C4-2B (cell line): ENCODE data around the gene IL2RG.

Experiments used
- H3K27ac ChIP-seq: fragments of 450-650 bp; 2 replicates; pipeline ENCODE4 v1.5.1; 2017
- ZFX ChIP-seq: fragments of 450-650 bp; IDR thresholded peaks from 2 replicates; pipeline ENCODE4 v1.6.1; 2017
- TF ChIP-seq, protein P1 (sequence below): fragments of 450-650 bp; conservative IDR thresholded peaks from 2 replicates; pipeline ENCODE4 v1.5.1; 2017; ENCODE audit warnings: mild to moderate bottlenecking

Gene IL2RG

GRCh38 chrX:71100581-71101505, 10.5 kb downstream of the IL2RG start:
- TF ChIP-seq ZFX: no peak
- TF ChIP-seq, protein P1, sequence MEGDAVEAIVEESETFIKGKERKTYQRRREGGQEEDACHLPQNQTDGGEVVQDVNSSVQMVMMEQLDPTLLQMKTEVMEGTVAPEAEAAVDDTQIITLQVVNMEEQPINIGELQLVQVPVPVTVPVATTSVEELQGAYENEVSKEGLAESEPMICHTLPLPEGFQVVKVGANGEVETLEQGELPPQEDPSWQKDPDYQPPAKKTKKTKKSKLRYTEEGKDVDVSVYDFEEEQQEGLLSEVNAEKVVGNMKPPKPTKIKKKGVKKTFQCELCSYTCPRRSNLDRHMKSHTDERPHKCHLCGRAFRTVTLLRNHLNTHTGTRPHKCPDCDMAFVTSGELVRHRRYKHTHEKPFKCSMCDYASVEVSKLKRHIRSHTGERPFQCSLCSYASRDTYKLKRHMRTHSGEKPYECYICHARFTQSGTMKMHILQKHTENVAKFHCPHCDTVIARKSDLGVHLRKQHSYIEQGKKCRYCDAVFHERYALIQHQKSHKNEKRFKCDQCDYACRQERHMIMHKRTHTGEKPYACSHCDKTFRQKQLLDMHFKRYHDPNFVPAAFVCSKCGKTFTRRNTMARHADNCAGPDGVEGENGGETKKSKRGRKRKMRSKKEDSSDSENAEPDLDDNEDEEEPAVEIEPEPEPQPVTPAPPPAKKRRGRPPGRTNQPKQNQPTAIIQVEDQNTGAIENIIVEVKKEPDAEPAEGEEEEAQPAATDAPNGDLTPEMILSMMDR: no peak
- no peak overlapping the region for H3K27ac ChIP-seq

GRCh38 chrX:71099736-71100135, 11.6 kb downstream of the IL2RG start:
- TF ChIP-seq ZFX: no peak
- TF ChIP-seq, protein P1: no peak
- no peak overlapping the region for H3K27ac ChIP-seq

GRCh38 chrX:71098951-71099506, 12.3 kb downstream of the IL2RG start:
- no peak overlapping the region for H3K27ac ChIP-seq
- TF ChIP-seq, protein P1: no peak
- TF ChIP-seq ZFX: no peak

DNA sequence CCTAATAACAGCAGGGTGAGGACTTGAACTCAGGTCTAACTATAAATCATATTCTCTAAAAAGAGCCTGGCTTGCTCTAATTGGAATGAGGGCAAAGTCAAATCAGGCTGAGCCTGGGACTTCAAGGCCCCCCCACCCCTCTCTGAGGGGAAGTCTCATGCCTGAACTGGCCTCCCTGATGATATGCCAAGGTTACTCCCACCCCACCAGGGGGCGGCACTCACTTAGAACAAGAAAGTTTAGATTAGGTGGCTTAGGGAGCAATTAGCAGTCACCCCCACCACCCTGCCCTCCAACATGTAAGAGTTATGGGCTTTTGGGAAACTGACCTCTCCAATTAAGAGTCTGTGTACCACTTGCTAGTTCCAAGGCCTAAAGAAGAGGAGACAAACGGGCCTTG, 13.1 kb downstream of the IL2RG start:
- H3K27ac ChIP-seq: no peak overlapping the region
- no peak for TF ChIP-seq ZFX
- TF ChIP-seq, protein P1: peak; percentile 39

- TF ChIP-seq ZFX: no peak
- TF ChIP-seq, protein P1: no peak
Measured at GRCh38 chrX:71096760-71097032, 14.7 kb downstream of the IL2RG start.

DNA sequence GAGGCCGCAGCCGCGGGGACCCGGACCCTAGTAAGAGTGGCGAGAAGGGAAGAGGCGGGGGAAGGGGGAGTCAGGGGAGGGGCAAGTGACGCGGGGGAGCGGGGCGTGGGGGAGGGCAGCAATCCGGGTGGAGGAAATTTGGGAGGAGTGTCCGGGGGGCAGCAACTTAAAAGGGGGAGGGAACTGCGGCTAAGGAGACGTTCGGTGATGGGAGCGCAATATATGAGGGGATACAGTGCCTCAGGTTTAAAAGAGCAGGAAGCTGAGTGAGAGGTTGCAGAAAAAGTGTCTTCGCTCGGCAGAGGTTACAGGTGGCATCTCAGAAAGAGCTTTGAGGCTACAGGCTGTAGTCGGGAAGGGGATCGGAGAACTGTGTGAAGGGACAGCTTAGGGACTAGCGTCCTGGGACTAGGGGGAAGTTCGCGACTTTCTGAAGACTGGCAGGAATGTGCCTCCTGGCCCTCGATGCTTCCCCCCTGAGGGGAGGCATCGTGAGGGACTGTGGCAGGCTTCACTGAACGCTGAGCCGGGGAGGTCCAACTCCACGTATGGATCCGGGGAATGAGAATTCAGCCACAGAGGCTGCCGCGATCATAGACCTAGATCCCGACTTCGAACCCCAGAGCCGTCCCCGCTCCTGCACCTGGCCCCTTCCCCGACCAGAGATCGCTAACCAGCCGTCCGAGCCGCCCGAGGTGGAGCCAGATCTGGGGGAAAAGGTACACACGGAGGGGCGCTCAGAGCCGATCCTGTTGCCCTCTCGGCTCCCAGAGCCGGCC, 15.2 kb downstream of the IL2RG start:
- TF ChIP-seq, protein P1: no peak
- no peak for TF ChIP-seq ZFX
- H3K27ac ChIP-seq: peak overlapping the region; percentile 46

More at GRCh38 chrX:71096760-71097032, 14.7 kb downstream of the IL2RG start:
- H3K27ac ChIP-seq: peak overlapping the region; percentile 46

- TF ChIP-seq, protein P1: no peak
- no peak for TF ChIP-seq ZFX
- peak within 1 kb of the TSS; percentile 46 for H3K27ac ChIP-seq
Measured at GRCh38 chrX:71095555-71095980, 15.8 kb downstream of the IL2RG start, which contains the start of gene FOXO4. Gene FOXO4, plus strand, starts transcription at chrX:71095851. Its CDS starts 678 bp downstream, at chrX:71096529.
